ENCODE results near the gene SFXN2.
A peak's percentile ranks its signal among the peaks of the same experiment; 100 is the strongest.

SFXN2 gene

DNA sequence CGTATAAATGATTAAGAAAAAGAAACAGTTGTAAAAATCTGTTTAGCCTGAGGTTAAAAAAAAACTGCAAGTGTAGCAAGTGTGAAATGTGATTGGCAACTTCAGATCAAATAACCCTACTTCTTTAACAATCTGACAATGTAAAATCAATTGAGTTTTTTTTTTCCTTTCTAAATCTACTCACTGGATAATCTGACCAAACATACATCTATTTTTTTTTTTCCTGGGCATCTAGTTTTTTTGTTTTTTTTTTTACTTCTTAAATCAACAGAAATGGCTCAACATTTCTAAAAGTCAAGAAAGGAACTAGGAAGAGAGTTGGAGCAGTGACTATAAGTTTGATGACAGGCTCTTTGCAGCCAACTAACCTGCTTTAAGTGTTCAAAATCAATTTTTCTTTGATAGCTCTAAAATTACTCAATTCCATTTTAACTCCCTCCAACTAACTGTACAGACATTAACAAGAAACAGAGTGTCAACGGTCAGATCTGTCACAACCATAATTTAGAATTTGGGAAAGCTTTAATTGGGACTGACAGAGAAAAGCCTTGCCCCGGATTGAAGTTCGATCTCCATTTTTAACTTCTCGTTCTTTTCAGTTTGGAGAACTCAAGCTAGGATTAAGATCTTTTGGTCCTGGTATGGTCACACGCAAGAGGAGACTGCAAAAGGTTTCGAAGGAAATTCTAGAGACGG lies 1.4 kb upstream of the SFXN2 start:
- Histone ChIP-seq H3K9ac (ENCODE audit: low read length) (peak overlapping the region; percentile 94), H3K79me2 (ENCODE audit: low read length) (peaks cover 92% of the 10 kb centered on the region), H3K4me1 (ENCODE audit: low read length) (peaks cover 11% of the 10 kb centered on the region), H3F3A (ENCODE audit: insufficient read depth, low read length) (peaks cover 25% of the 10 kb centered on the region), H3K9me2 (replicated peaks; ENCODE audit: insufficient read depth, low read length) (no peaks in the 10 kb centered on the region), H3K4me3 (ENCODE audit: low read length) (peak overlapping the region; percentile 99), H2AFZ (ENCODE audit: low read length) (peak overlapping the region; percentile 96), H3K27ac (ENCODE audit: low read length) (peak overlapping the region; percentile 78), H3K4me2 (ENCODE audit: low read depth, low read length) (peak overlapping the region; percentile 73), H3K36me3 (replicated peaks; ENCODE audit: insufficient read depth, low read length) (no peaks in the 10 kb centered on the region), H3K9me3 (replicated peaks; ENCODE audit: insufficient read depth, low read length) (no peaks in the 10 kb centered on the region), H3K27me3 (replicated peaks; ENCODE audit: insufficient read depth, low read length) (no peaks in the 10 kb centered on the region), H4K20me1 (ENCODE audit: insufficient read depth, low read length) (no peaks in the 10 kb centered on the region; the same call in 1 of the 2 replicates)
- TF ChIP-seq EZH2phosphoT487 (IDR thresholded peaks at IDR 0.05; ENCODE audit: low read length) (no peak), EZH2 (optimal IDR thresholded peaks at IDR 0.05; ENCODE audit: low read depth, low read length) (no peak)
- TF ChIP-seq, protein P1, sequence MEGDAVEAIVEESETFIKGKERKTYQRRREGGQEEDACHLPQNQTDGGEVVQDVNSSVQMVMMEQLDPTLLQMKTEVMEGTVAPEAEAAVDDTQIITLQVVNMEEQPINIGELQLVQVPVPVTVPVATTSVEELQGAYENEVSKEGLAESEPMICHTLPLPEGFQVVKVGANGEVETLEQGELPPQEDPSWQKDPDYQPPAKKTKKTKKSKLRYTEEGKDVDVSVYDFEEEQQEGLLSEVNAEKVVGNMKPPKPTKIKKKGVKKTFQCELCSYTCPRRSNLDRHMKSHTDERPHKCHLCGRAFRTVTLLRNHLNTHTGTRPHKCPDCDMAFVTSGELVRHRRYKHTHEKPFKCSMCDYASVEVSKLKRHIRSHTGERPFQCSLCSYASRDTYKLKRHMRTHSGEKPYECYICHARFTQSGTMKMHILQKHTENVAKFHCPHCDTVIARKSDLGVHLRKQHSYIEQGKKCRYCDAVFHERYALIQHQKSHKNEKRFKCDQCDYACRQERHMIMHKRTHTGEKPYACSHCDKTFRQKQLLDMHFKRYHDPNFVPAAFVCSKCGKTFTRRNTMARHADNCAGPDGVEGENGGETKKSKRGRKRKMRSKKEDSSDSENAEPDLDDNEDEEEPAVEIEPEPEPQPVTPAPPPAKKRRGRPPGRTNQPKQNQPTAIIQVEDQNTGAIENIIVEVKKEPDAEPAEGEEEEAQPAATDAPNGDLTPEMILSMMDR (IDR thresholded peaks at IDR 0.05; ENCODE audit: low read length): no peak
- DNase-seq: peak; percentile 24

DNA sequence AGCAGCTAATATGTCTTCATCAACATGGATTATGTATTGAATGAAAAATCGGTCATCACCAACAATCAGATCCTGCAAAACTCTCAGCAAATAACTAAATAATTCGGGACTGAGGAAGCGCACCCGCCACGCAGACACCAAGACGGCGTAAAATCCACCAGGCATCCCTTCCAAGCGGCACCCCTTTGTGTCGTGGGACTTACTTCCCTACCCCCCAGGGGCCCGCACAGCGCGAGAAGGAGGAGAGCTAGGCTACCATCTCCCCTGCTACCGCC lies 960 bp upstream of the SFXN2 start:
- H3K4me3 ChIP-seq (ENCODE audit: low read length): peak overlapping the region; percentile 99
- H3K79me2 ChIP-seq (ENCODE audit: low read length): peaks cover 92% of the 10 kb centered on the region
- TF ChIP-seq EZH2phosphoT487 (IDR thresholded peaks at IDR 0.05; ENCODE audit: low read length): no peak
- TF ChIP-seq EZH2 (optimal IDR thresholded peaks at IDR 0.05; ENCODE audit: low read depth, low read length): no peak
- TF ChIP-seq, protein P1 (IDR thresholded peaks at IDR 0.05; ENCODE audit: low read length): no peak

DNA sequence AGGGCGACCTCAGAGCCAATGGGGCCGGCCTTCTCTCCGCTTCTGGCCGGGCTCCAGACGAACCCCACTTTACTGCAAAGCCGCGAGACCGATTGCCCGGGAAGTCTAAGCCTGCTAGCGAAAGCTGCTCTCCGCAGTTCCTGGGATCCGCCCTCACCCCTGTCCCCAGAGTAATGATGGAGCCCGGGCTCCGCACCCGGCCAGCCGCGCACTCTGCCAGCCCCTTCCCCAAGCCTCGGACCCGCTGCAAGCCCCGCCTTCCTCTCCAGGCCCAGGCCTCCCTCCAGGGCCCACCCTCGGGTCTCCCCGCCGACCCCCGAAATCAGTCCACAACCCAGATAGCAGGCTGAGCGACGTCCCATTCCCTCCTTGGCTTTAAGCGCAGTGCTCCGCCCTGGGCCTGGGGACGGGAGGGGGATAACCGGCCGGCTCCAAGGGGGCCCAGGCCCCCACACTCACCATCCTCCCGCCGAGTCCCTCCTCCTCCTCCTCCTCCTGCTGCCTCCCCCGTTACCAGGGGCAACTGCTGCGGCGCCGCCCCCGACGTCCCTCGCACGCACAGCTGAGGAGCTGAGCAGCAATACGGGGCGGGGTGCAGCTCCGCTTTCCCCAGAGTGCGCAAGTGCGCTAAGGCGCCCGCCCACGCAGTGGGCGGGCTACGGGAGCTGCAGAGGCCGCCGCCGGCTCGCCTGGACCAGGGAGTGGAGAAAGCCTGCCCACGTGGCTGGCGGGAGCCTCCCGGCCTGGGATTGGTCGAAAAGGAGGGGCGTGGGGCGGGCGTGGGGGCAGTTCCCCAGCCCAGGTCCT lies 419 bp upstream of the SFXN2 start, which contains the start of gene ARL3:
TSS of gene ARL3 (minus strand) at position 584 of the 807 bp plus-strand sequence. CDS start at position 462, 122 bp downstream.
- peak within 1 kb of the TSS; percentile 100 for H3K9ac ChIP-seq (ENCODE audit: low read length)
- TF ChIP-seq EZH2phosphoT487 (IDR thresholded peaks at IDR 0.05; ENCODE audit: low read length) (no peak), EZH2 (optimal IDR thresholded peaks at IDR 0.05; ENCODE audit: low read depth, low read length) (no peak)
- TF ChIP-seq, protein P1 (IDR thresholded peaks at IDR 0.05; ENCODE audit: low read length): peak; percentile 59
- no peaks in the 10 kb centered on the region for H3K36me3 ChIP-seq (replicated peaks; ENCODE audit: insufficient read depth, low read length)
- H3K4me1 ChIP-seq (ENCODE audit: low read length): peaks cover 11% of the 10 kb centered on the region
- no peaks in the 10 kb centered on the region for H3K9me3 ChIP-seq (replicated peaks; ENCODE audit: insufficient read depth, low read length)
- H3K27ac ChIP-seq (ENCODE audit: low read length): peak within 1 kb of the TSS; percentile 93
- peak within 1 kb of the TSS; percentile 96 for H2AFZ ChIP-seq (ENCODE audit: low read length)
- H3K79me2 ChIP-seq (ENCODE audit: low read length): peaks cover 94% of the 10 kb centered on the region
- no peaks in the 10 kb centered on the region for H3K27me3 ChIP-seq (replicated peaks; ENCODE audit: insufficient read depth, low read length)
- DNase-seq: peak; percentile 99
- H3K4me2 ChIP-seq (ENCODE audit: low read depth, low read length): peak within 1 kb of the TSS; percentile 99
- peaks cover 25% of the 10 kb centered on the region for H3F3A ChIP-seq (ENCODE audit: insufficient read depth, low read length)
- H4K20me1 ChIP-seq (ENCODE audit: insufficient read depth, low read length): no peaks in the 10 kb centered on the region; the same call in 1 of the 2 replicates
- H3K9me2 ChIP-seq (replicated peaks; ENCODE audit: insufficient read depth, low read length): no peaks in the 10 kb centered on the region
- H3K4me3 ChIP-seq (ENCODE audit: low read length): peak within 1 kb of the TSS; percentile 100

More for the DNA sequence above, 960 bp upstream of the SFXN2 start:
- peaks cover 11% of the 10 kb centered on the region for H3K4me1 ChIP-seq (ENCODE audit: low read length)
- H3K9me3 ChIP-seq (replicated peaks; ENCODE audit: insufficient read depth, low read length): no peaks in the 10 kb centered on the region
- peak overlapping the region; percentile 94 for H3K9ac ChIP-seq (ENCODE audit: low read length)
- peaks cover 25% of the 10 kb centered on the region for H3F3A ChIP-seq (ENCODE audit: insufficient read depth, low read length)
- no peaks in the 10 kb centered on the region for H3K9me2 ChIP-seq (replicated peaks; ENCODE audit: insufficient read depth, low read length)
- DNase-seq: no peak
- H2AFZ ChIP-seq (ENCODE audit: low read length): peak overlapping the region; percentile 96
- no peaks in the 10 kb centered on the region; the same call in 1 of the 2 replicates for H4K20me1 ChIP-seq (ENCODE audit: insufficient read depth, low read length)
- no peaks in the 10 kb centered on the region for H3K36me3 ChIP-seq (replicated peaks; ENCODE audit: insufficient read depth, low read length)
- no peaks in the 10 kb centered on the region for H3K27me3 ChIP-seq (replicated peaks; ENCODE audit: insufficient read depth, low read length)
- peak overlapping the region; percentile 78 for H3K27ac ChIP-seq (ENCODE audit: low read length)
- peak overlapping the region; percentile 73 for H3K4me2 ChIP-seq (ENCODE audit: low read depth, low read length)
